IgD-negative memory B cell (primary cell): ENCODE measurements around the gene ZNF219. TPM values are rescaled to one million over a fixed set of nuclear protein-coding genes. Genes with fewer than 3 reads are reported as not detected.

ENCODE experiments used
- H3K27ac Mint-ChIP-seq, 3 donors: one replicate each; pipeline ENCODE4 v1.8.0; 2020 to 2022; ENCODE audit warnings: mild to moderate bottlenecking in 3 of 3, mixed read lengths in 3 of 3, moderate library complexity in 1 of 3
- H3K27me3 Mint-ChIP-seq: one replicate; pipeline ENCODE4 v1.8.0; 2021; ENCODE audit warnings: mixed read lengths
- H3K36me3 Mint-ChIP-seq: one replicate; pipeline ENCODE4 v1.8.0; 2020; ENCODE audit warnings: mild to moderate bottlenecking, mixed read lengths
- H3K4me1 Mint-ChIP-seq, 3 donors: one replicate each; pipeline ENCODE4 v1.8.0; 2020 to 2022; ENCODE audit warnings: mixed read lengths in 3 of 3, mild to moderate bottlenecking in 1 of 3
- H3K4me3 Mint-ChIP-seq, 4 donors: one replicate each; pipeline ENCODE4 v1.8.0; 2020 to 2022; ENCODE audit warnings: mild to moderate bottlenecking in 4 of 4, mixed read lengths in 4 of 4, moderate library complexity in 3 of 4
- H3K9me3 Mint-ChIP-seq, 3 donors: one replicate each; pipeline ENCODE4 v1.8.0; 2020 to 2021; ENCODE audit warnings: mixed read lengths in 3 of 3, mild to moderate bottlenecking in 1 of 3
- polyA plus RNA-seq: library from polyadenylated mRNA; unstranded; fragments of 300-500 nt; fragmentation: Illumina TruSeq; gene quantifications from one replicate; pipeline ENCODE4 v1.2.3, GENCODE V29; 2021

Gene ZNF219
- polyA plus RNA-seq, result 1.0 TPM

DNA sequence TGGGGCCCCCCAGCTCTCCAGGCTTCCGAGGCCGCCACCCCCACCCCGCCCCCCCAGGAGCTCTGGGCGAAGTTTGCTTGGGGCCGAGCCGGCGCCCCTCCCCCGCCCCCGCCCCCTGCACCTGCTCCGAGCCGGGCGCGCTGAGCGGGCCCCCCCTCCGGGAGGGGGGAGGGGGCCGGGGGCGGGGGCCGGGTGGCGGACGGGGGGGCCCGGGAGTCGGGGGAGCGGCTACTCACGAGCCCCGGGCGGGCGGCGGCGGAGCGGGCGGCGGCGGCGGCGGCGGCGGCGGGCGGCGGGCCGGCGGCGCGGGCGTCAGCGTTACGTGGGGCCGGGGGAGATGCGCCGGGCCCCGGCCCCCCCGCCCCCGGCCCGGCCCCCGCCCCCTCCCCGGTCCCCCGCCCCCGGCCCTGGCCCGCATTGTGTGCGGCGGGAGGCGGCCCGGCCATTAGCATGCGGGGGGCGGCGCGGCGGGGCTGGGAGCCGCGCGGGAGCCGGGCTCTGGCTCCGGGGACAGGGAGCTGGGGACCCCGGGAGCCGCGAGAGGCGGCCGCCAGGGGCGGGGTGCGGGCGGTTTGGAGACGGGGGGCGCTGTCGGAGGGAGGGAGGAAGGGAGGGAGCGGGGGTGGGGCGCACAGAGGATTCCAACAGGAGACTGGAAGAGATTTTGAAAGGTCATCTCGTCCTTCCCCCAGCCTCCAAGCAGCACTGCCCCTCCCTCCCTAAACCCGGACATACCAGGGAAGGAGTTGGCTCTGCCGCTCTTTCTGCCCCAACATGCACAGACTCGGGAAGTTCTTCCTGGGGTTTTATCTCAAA, at the start of gene ZNF219:
TSS of gene ZNF219 (minus strand) at position 580 of the 816 bp plus-strand sequence. CDS start 5,064 bp downstream, outside the sequence.
- Mint-ChIP-seq H3K27ac (peak within 1 kb of the TSS; percentile 31 to 76 (median 54)), H3K27me3 (peaks cover 20% of the 10 kb centered on the region), H3K9me3 (no peaks in the 10 kb centered on the region), H3K4me3 (peak within 1 kb of the TSS; percentile 72 to 92 (median 89)), H3K4me1 (peaks cover 6 to 32% (median 7%) of the 10 kb centered on the region in 3 donors), H3K36me3 (no peaks in the 10 kb centered on the region)

GRCh38 chr14:21145437-21145836, 47.0 kb upstream of the ZNF219 start:
- Mint-ChIP-seq H3K36me3 (no peaks in the 10 kb centered on the region), H3K4me1 (peaks cover 0 to 2% (median 0%) of the 10 kb centered on the region in 3 donors), H3K9me3 (peaks cover 1 to 14% (median 11%) of the 10 kb centered on the region in 3 donors), H3K27me3 (peaks cover 14% of the 10 kb centered on the region), H3K27ac (no peak overlapping the region), H3K4me3 (no peak overlapping the region)

GRCh38 chr14:21142357-21142756, 43.9 kb upstream of the ZNF219 start:
- Mint-ChIP-seq H3K27me3 (peaks cover 10% of the 10 kb centered on the region), H3K4me1 (peaks cover 0 to 2% (median 0%) of the 10 kb centered on the region in 3 donors), H3K4me3 (no peak overlapping the region)

GRCh38 chr14:21136024-21136423, 37.6 kb upstream of the ZNF219 start:
- no peaks in the 10 kb centered on the region for H3K27me3 Mint-ChIP-seq
- H3K9me3 Mint-ChIP-seq, result peaks cover 0 to 2% (median 0%) of the 10 kb centered on the region in 3 donors
- H3K4me3 Mint-ChIP-seq, result no peak overlapping the region
- no peaks in the 10 kb centered on the region for H3K4me1 Mint-ChIP-seq
- H3K36me3 Mint-ChIP-seq, result no peaks in the 10 kb centered on the region
- no peak overlapping the region for H3K27ac Mint-ChIP-seq

More at GRCh38 chr14:21142357-21142756, 43.9 kb upstream of the ZNF219 start:
- no peaks in the 10 kb centered on the region for H3K36me3 Mint-ChIP-seq
- no peak overlapping the region for H3K27ac Mint-ChIP-seq
- H3K9me3 Mint-ChIP-seq, result peaks cover 1 to 14% (median 11%) of the 10 kb centered on the region in 3 donors

DNA sequence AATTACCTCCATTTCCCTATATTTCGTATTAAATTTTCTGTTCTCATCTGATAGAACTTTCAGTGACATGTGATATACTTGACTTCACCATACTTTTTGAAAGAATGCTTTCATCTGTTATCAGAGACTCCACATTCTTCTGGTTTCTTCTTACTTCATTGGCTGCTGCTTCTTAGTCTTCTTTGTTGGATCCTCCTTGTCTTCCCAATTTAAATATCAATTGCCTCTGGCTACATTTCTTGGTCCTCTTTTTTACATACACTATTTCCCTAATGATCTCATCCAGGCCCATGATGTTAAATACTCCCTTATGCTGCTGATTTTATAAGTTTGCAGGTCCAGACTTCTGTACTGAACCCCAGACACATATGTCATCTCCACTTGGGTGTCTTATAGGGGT, 35.4 kb upstream of the ZNF219 start:
- Mint-ChIP-seq H3K27me3 (no peaks in the 10 kb centered on the region), H3K36me3 (no peaks in the 10 kb centered on the region), H3K4me1 (no peaks in the 10 kb centered on the region), H3K4me3 (no peak overlapping the region), H3K9me3 (peaks cover 0 to 10% (median 0%) of the 10 kb centered on the region in 3 donors), H3K27ac (no peak overlapping the region)

GRCh38 chr14:21123429-21123828, 25.0 kb upstream of the ZNF219 start:
- Mint-ChIP-seq H3K4me3 (no peak overlapping the region), H3K36me3 (peaks cover 2% of the 10 kb centered on the region), H3K27me3 (peaks cover 18% of the 10 kb centered on the region), H3K4me1 (no peaks in the 10 kb centered on the region), H3K9me3 (peaks cover 2 to 6% (median 2%) of the 10 kb centered on the region in 3 donors), H3K27ac (no peak overlapping the region)

- Mint-ChIP-seq H3K27me3 (peaks cover 18% of the 10 kb centered on the region), H3K36me3 (peaks cover 2% of the 10 kb centered on the region)
Measured at GRCh38 chr14:21121122-21121521, 22.7 kb upstream of the ZNF219 start.

DNA sequence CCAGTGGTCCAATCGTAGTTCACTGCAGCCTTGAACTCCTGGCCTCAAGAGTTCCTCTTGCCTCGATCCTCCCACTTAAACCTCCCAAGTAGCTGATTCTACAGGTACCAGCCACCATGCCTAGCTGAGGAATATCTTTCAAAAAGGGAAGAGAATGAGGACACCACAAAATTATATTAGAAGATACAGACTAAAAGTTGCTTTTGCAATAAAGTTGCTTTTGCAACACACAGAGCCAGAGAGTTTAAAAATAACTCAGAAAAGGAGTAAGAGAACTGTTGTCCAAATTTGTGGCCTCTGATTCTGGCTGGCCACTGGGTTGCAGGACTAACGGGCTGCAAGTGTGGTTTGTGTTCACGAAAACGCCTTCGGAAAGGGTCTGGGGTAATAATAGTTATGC, 22.2 kb upstream of the ZNF219 start:
- Mint-ChIP-seq H3K4me3 (no peak overlapping the region), H3K27ac (no peak overlapping the region), H3K4me1 (no peaks in the 10 kb centered on the region), H3K36me3 (peaks cover 2% of the 10 kb centered on the region), H3K27me3 (peaks cover 18% of the 10 kb centered on the region), H3K9me3 (peaks cover 2 to 6% (median 2%) of the 10 kb centered on the region in 3 donors)

More at GRCh38 chr14:21121122-21121521, 22.7 kb upstream of the ZNF219 start:
- Mint-ChIP-seq H3K27ac (no peak overlapping the region), H3K4me1 (no peaks in the 10 kb centered on the region), H3K4me3 (no peak overlapping the region), H3K9me3 (peaks cover 2 to 6% (median 2%) of the 10 kb centered on the region in 3 donors)

- no peak overlapping the region for H3K4me3 Mint-ChIP-seq
- H3K9me3 Mint-ChIP-seq, result no peaks in the 10 kb centered on the region
- H3K27ac Mint-ChIP-seq, result no peak overlapping the region
- H3K4me1 Mint-ChIP-seq, result no peaks in the 10 kb centered on the region
- no peaks in the 10 kb centered on the region for H3K36me3 Mint-ChIP-seq
- H3K27me3 Mint-ChIP-seq, result peaks cover 18% of the 10 kb centered on the region
Measured at GRCh38 chr14:21118933-21119332, 20.5 kb upstream of the ZNF219 start.

- Mint-ChIP-seq H3K4me3 (no peak overlapping the region), H3K36me3 (no peaks in the 10 kb centered on the region), H3K4me1 (no peaks in the 10 kb centered on the region), H3K27me3 (no peaks in the 10 kb centered on the region), H3K27ac (no peak overlapping the region), H3K9me3 (no peaks in the 10 kb centered on the region)
Measured at GRCh38 chr14:21113369-21113768, 14.9 kb upstream of the ZNF219 start.

DNA sequence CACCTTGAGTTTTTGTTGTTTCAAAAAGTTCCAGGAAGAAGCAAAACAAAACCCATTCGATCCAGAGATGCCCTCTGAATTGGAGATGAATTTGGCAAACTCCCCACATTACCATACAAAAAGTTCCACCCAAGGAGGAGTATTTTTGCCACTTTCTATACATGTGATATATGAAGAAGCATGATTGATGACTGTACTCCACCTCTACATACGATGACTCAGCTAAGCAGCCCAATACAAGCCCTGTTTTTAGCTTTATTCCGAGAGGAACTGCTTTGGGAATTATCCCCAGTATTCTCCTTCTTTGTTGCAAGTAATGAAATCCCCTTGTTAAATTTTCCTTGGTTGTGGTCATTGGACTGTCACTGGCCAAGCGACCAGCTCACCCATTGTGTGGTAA, 13.8 kb upstream of the ZNF219 start:
- no peak overlapping the region for H3K27ac Mint-ChIP-seq
- H3K36me3 Mint-ChIP-seq, result no peaks in the 10 kb centered on the region
- no peaks in the 10 kb centered on the region for H3K4me1 Mint-ChIP-seq
- H3K27me3 Mint-ChIP-seq, result no peaks in the 10 kb centered on the region
- no peaks in the 10 kb centered on the region for H3K9me3 Mint-ChIP-seq
- H3K4me3 Mint-ChIP-seq, result no peak overlapping the region

DNA sequence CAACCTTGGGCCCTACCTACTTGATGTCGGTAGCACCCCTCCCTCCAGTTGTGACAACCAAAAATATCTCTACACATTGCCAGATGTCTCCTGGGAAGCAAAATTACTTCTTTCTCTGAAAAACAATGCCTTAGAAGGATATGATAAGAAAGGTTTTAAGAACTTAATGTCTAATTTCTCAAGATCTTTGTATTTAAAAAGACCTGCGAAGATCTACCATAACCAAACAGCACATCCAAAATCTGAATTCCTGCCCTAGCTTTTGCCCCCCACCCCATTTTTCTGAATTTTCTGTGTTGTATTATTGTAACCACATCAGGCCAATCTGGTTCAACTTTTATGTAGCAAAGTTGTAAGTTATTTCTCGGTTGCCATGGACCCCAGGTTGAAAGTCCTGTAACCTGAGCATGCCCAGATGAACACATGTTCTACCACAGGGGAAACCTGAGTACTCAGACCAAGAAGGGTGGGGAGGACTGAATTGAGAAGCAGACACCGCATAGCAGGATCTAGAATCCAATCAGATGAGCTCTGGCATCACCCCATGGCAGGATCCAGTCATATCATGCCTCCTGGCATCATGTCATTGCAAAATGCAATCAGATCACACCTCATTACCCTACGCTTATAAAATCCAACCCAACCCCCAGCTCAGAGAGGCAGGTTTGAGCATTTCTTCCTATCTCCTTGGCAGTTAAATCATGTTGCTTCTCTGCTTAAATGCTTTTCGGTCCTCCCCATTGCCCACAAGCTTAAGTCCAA, 11.1 kb upstream of the ZNF219 start:
- Mint-ChIP-seq H3K4me1 (peaks cover 5 to 6% (median 5%) of the 10 kb centered on the region in 3 donors), H3K9me3 (no peaks in the 10 kb centered on the region)

DNA sequence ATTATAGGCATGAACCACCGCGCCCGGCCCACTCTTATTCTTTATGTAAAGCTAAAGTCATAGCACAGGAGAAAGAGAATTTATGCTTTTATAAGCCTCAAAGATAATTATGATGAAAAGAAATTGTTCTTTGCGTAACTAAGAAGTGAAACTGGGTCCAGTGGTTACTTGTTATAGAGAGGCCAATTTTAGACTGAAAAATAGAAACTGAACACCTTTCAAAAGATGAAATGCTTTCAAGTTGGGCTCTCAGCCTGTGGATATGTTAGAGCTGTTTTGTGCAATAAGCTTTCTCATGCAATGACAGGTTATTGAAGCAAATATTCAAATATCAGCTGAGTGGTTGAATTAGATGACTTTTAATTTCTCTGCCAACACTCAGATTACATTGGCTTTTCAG, 10.3 kb upstream of the ZNF219 start:
- Mint-ChIP-seq H3K9me3 (no peaks in the 10 kb centered on the region), H3K36me3 (no peaks in the 10 kb centered on the region), H3K27ac (no peak overlapping the region), H3K4me1 (peaks cover 5 to 9% (median 7%) of the 10 kb centered on the region in 3 donors), H3K4me3 (no peak overlapping the region), H3K27me3 (no peaks in the 10 kb centered on the region)

More for the DNA sequence above, 11.1 kb upstream of the ZNF219 start:
- no peaks in the 10 kb centered on the region for H3K36me3 Mint-ChIP-seq
- no peak overlapping the region for H3K4me3 Mint-ChIP-seq
- H3K27ac Mint-ChIP-seq, result peak overlapping the region in 1 of 3 donors; percentile 80
- no peaks in the 10 kb centered on the region for H3K27me3 Mint-ChIP-seq

DNA sequence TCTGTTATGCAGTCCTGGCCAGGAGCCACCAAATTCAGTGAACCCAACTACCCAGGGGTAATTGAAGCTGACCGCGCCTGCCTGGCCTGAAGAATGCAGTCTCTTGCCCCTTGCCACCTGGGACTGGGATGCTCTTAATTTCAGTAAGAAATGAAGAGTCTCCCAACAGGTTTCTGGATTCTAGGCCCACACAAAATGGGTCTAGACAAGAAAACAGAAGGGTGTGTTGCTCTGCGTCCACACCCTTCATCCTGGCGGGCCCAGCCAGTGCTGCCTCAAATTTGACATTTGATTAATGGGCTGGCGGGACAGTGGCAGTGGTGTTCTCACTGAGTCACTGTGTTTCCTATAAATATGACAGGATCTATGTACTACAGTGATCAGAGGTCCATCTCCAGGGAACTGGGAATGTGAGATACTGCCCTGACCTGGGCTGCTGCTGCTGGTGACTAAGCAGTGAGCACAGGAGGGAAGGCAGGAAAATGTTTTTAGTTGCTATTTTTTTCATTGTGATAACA, 8.9 kb upstream of the ZNF219 start:
- Mint-ChIP-seq H3K4me3 (peak overlapping the region in 1 of 4 donors; percentile 35), H3K9me3 (no peaks in the 10 kb centered on the region), H3K27me3 (peaks cover 2% of the 10 kb centered on the region), H3K27ac (peak overlapping the region in 1 of 3 donors; percentile 28), H3K4me1 (peaks cover 8 to 14% (median 9%) of the 10 kb centered on the region in 3 donors), H3K36me3 (no peaks in the 10 kb centered on the region)
